Measurements from ENCODE around the gene PLIN5.

PLIN5 gene

DNA sequence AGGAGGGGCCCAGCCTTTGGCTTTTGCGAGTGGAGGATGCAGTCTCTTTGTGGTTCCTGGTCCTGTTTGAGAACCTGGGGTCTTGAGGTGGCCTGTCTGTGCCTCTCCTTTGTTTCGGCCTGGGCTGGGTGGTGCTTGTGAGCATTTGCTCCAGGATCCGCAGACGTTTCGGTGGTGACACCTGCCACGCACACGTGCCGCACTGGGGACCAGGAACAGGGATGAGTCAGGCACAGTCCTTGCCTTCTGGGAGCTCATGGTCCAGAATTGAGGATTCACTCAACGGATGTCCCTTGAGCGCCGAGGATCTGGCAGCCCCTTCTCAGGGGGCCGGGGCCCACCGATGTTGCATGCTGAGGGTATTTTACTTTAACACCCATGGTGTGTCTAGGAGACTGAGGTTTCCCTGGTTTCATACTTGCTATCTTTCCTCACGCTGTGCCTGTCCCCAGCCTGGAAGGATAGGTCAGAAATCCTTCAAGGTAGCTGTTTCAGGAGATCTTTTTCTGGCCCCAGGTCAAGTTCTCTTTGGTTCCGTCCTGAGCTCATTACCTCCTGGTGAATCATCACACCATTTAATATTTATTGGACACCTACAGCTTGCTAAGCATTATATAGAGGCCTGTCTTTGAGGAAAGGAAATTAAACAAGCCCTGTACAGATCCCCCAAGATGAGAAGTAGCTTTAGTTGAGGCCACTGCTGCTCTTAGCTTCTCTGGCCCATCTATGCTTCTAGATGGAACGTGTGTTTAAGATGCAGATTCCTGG lies 57.8 kb downstream of the PLIN5 start:
- no peak for DNase-seq

DNA sequence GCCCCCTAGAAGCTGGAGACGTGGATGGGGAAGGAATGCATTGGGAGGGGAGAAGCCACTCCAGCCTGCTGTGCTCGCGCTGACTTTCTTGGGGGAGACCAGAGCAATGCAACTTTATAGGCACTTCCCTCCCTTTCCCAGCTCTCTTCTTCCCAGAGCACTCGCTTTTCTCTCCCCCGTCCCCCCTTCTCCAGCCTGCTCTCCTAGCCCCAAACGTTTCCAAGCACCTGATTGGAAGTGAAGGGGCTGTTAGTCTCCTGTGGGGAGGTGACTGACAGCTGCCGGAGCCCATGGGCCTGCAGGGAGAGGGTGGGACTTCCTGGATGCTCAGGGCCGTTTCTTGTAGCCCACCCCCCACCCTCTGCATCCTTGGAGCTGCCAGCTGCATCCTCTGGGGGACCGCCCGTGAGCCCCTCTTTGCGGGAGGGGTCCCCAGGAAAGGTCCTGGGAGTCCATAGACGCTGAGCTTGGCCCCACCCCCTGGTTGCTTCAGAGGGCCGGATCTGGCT lies 60.5 kb downstream of the PLIN5 start:
- DNase-seq: no peak

DNA sequence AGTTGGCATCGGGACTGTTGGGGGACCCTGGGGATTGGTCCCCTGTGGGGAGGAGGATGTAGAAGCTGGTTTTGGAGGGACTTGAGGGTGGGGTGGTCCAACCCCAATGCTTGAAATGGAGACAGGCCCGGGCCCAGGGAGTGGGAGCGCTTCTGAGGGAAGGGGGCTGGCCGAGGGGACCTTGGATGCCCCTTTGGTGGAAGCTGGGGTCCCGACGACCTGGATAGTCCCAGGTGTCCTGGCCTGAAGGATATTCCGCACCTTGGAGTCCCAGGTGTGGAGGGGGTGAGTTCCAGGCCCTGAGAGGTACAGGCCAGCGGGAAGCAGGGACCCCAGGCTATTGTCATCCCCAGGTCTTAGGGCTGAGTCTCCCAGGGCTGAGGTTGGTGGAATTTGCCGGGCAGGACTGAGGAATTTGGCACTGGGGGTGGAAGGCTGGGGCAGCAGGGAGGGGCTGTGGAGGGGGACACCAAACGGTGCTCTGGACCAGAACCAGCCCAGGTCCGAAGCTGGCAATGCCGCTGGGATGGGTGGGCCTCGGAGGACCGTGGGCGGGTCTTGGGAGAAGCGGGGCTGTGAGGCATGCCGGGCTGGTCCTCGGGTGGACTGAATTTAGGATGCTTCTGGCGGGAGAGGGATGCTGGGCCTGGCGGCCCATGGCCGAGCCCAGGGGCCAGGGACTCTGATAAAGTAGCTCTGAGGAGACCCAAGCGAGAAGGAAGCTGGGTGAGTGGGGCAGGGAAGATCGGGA lies 61.1 kb downstream of the PLIN5 start:
- no peak for DNase-seq

DNA sequence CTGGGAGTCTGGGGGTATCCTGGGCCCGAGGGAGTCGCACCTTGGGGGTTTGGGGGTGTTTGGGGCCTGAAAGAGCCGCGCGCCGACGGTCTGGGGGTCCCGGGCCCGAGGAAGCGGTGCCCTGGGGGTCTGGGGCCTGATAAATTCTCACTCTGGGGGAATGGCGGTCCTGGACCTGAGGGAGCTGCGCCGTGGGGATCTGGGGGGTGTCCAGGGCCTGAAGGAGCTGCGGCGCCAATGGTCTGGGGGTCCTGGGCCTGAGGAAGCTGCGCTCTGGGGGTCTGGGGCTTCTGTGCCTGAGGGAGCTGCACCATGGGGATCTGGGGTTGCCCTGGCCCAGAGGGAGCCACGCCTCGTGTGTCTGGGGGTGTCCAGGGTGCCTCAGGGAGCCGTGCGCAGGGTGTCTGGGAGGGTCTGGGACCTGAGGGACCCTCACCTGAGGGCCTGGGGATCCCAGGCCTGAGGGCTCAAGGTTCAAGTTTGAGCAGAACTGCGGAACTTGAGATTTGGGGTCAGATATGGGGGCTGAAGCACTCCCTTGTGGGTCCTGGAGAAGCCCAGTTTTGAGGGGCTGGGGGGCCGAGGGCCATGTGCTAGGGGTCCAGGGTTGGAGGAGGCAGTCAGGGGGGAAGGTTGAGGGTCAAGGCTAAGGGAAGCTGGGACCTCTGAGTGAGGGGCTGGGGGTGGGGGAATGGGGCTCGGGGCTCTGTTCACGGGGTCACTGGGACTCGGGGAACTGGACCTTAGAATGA lies 61.8 kb downstream of the PLIN5 start:
- DNase-seq: no peak

Measured in CD4-positive, alpha-beta T cell treated with Interleukin-17A for 1 hour (primary cell).